ENCODE measurements around the gene G2E3.
"Not testable (repeated sequence)": the region's sequence is repeated elsewhere in the genome, so short reads cannot be mapped to it uniquely, and the experiment has no call there.

G2E3 gene

GRCh38 chr14:30607156-30607780 lies 48.3 kb downstream of the G2E3 start:
- DNase-seq (ENCODE audit: low spot score), result no peak

GRCh38 chr14:30608533-30609006 lies 49.6 kb downstream of the G2E3 start:
- DNase-seq (ENCODE audit: low spot score), result no peak

GRCh38 chr14:30610787-30611343 lies 51.9 kb downstream of the G2E3 start:
- no peak for DNase-seq (ENCODE audit: low spot score)

- no peak for DNase-seq (ENCODE audit: low spot score)
These were observed 55.2 kb downstream of the G2E3 start for GRCh38 chr14:30614155-30614554.

- no peak for DNase-seq (ENCODE audit: low spot score)
These were observed 61.2 kb downstream of the G2E3 start for GRCh38 chr14:30620178-30620577.

GRCh38 chr14:30621354-30621939 lies 62.5 kb downstream of the G2E3 start:
- peak; percentile 50 for DNase-seq (ENCODE audit: low spot score)

- peak; percentile 95 for DNase-seq (ENCODE audit: low spot score)
These were observed 63.2 kb downstream of the G2E3 start, which contains the start of gene SCFD1 for GRCh38 chr14:30621940-30622830. Gene SCFD1, plus strand, starts transcription at chr14:30622319. Its CDS starts 20 bp downstream, at chr14:30622339.

- DNase-seq (ENCODE audit: low spot score), result no peak
These were observed 64.6 kb downstream of the G2E3 start for GRCh38 chr14:30623412-30624131.

- no peak for DNase-seq (ENCODE audit: low spot score)
These were observed 65.1 kb downstream of the G2E3 start for GRCh38 chr14:30624132-30624423.

GRCh38 chr14:30625533-30625932 lies 66.6 kb downstream of the G2E3 start:
- no peak for DNase-seq (ENCODE audit: low spot score)

GRCh38 chr14:30629432-30629831 lies 70.5 kb downstream of the G2E3 start:
- not testable (repeated sequence) for DNase-seq (ENCODE audit: low spot score)

- no peak for DNase-seq (ENCODE audit: low spot score)
These were observed 71.3 kb downstream of the G2E3 start for GRCh38 chr14:30630248-30630647.

- DNase-seq (ENCODE audit: low spot score), result no peak
These were observed 73.8 kb downstream of the G2E3 start for GRCh38 chr14:30632730-30633129.

GRCh38 chr14:30638926-30639325 lies 80.0 kb downstream of the G2E3 start:
- DNase-seq (ENCODE audit: low spot score), result no peak

GRCh38 chr14:30641207-30641606 lies 82.2 kb downstream of the G2E3 start:
- DNase-seq (ENCODE audit: low spot score), result no peak

- not testable (repeated sequence) for DNase-seq (ENCODE audit: low spot score)
These were observed 85.5 kb downstream of the G2E3 start for GRCh38 chr14:30644462-30644861.

- no peak for DNase-seq (ENCODE audit: low spot score)
These were observed 86.6 kb downstream of the G2E3 start for GRCh38 chr14:30645600-30645999.

GRCh38 chr14:30648471-30648870 lies 89.5 kb downstream of the G2E3 start:
- no peak for DNase-seq (ENCODE audit: low spot score)

GRCh38 chr14:30651937-30652336 lies 93.0 kb downstream of the G2E3 start:
- DNase-seq (ENCODE audit: low spot score), result no peak

- DNase-seq (ENCODE audit: low spot score), result no peak
These were observed 96.2 kb downstream of the G2E3 start for GRCh38 chr14:30655124-30655523.

- no peak for DNase-seq (ENCODE audit: low spot score)
These were observed 96.7 kb downstream of the G2E3 start for GRCh38 chr14:30655658-30656057.

GRCh38 chr14:30656190-30656632 lies 97.3 kb downstream of the G2E3 start:
- DNase-seq (ENCODE audit: low spot score), result no peak
